Osteocyte (in vitro differentiated cells): ENCODE results near the gene DIP2C. TPM values are rescaled to one million over a fixed set of nuclear protein-coding genes. Genes with fewer than 3 reads are reported as not detected.
"Not testable (repeated sequence)": the region's sequence is repeated elsewhere in the genome, so short reads cannot be mapped to it uniquely, and the experiment has no call there.

Source experiments
- DNase-seq: peaks from one replicate; pipeline ENCODE4 v3.0.0; 2021; ENCODE audit warnings: mixed read lengths; ENCODE audit not compliant: unreplicated experiment; ENCODE audit errors: extremely low spot score
- H3K27ac Mint-ChIP-seq: one replicate; pipeline ENCODE4 v1.8.0; 2021; ENCODE audit warnings: mild to moderate bottlenecking, mixed read lengths; ENCODE audit not compliant: unreplicated experiment
- H3K27me3 Mint-ChIP-seq: one replicate; pipeline ENCODE4 v1.8.0; 2021; ENCODE audit warnings: mixed read lengths; ENCODE audit not compliant: unreplicated experiment
- H3K36me3 Mint-ChIP-seq: one replicate; pipeline ENCODE4 v1.8.0; 2021; ENCODE audit warnings: mixed read lengths; ENCODE audit not compliant: unreplicated experiment
- H3K4me1 Mint-ChIP-seq: one replicate; pipeline ENCODE4 v1.8.0; 2021; ENCODE audit warnings: mixed read lengths; ENCODE audit not compliant: unreplicated experiment
- H3K4me3 Mint-ChIP-seq: one replicate; pipeline ENCODE4 v1.8.0; 2021; ENCODE audit warnings: mild to moderate bottlenecking, moderate library complexity, mixed read lengths; ENCODE audit not compliant: unreplicated experiment
- H3K9me3 Mint-ChIP-seq: one replicate; pipeline ENCODE4 v1.8.0; 2021; ENCODE audit warnings: mixed read lengths; ENCODE audit not compliant: unreplicated experiment
- CTCF ChIP-seq: fragments of 200-600 bp; sonication (generic); IDR thresholded peaks from 2 replicates; pipeline ENCODE4 v1.5.0; 2021; ENCODE audit warnings: antibody characterized with exemption, mild to moderate bottlenecking, moderate library complexity
- total RNA-seq: library from RNA; stranded (reverse); gene quantifications from 2 replicates; pipeline ENCODE4 v1.2.1, GENCODE V29; 2021

DIP2C gene
- total RNA-seq, 1 donor from 2014 or later: 36.8 TPM

- Mint-ChIP-seq H3K4me3 (no peak overlapping the region), H3K4me1 (peaks cover 48% of the 10 kb centered on the region), H3K27me3 (no peaks in the 10 kb centered on the region), H3K36me3 (no peaks in the 10 kb centered on the region), H3K9me3 (no peaks in the 10 kb centered on the region), H3K27ac (no peak overlapping the region)
- no peak for TF ChIP-seq CTCF
- DNase-seq: peak; percentile 77
Measured at GRCh38 chr10:660970-661596, 28.4 kb downstream of the DIP2C start.

GRCh38 chr10:660413-660969, 29.0 kb downstream of the DIP2C start:
- H3K4me1 Mint-ChIP-seq: peaks cover 46% of the 10 kb centered on the region
- H3K9me3 Mint-ChIP-seq: no peaks in the 10 kb centered on the region
- peak overlapping the region; percentile 95 for H3K27ac Mint-ChIP-seq
- no peaks in the 10 kb centered on the region for H3K36me3 Mint-ChIP-seq
- H3K27me3 Mint-ChIP-seq: no peaks in the 10 kb centered on the region
- no peak for TF ChIP-seq CTCF
- peak; percentile 25 for DNase-seq
- H3K4me3 Mint-ChIP-seq: no peak overlapping the region

GRCh38 chr10:659688-660141, 29.8 kb downstream of the DIP2C start:
- Mint-ChIP-seq H3K4me3 (peak overlapping the region; percentile 38), H3K27ac (peak overlapping the region; percentile 95), H3K36me3 (no peaks in the 10 kb centered on the region), H3K9me3 (no peaks in the 10 kb centered on the region), H3K4me1 (peaks cover 45% of the 10 kb centered on the region), H3K27me3 (no peaks in the 10 kb centered on the region)
- no peak for TF ChIP-seq CTCF
- DNase-seq: peak; percentile 10

GRCh38 chr10:657816-658350, 31.6 kb downstream of the DIP2C start:
- not testable (repeated sequence) for H3K27me3 Mint-ChIP-seq, H3K9me3 Mint-ChIP-seq, H3K36me3 Mint-ChIP-seq, H3K4me3 Mint-ChIP-seq, H3K27ac Mint-ChIP-seq
- peak; percentile 80 for DNase-seq
- H3K4me1 Mint-ChIP-seq: peaks cover 39% of the 10 kb centered on the region

GRCh38 chr10:656883-657282, 32.6 kb downstream of the DIP2C start:
- no peaks in the 10 kb centered on the region for H3K9me3 Mint-ChIP-seq
- no peak for TF ChIP-seq CTCF
- no peak overlapping the region for H3K4me3 Mint-ChIP-seq
- H3K36me3 Mint-ChIP-seq: no peaks in the 10 kb centered on the region
- DNase-seq: peak; percentile 15
- no peak overlapping the region for H3K27ac Mint-ChIP-seq
- H3K4me1 Mint-ChIP-seq: peaks cover 40% of the 10 kb centered on the region
- H3K27me3 Mint-ChIP-seq: no peaks in the 10 kb centered on the region
